CD14-positive monocyte (primary cell): Measurements from ENCODE around the gene MRPS27. TPM values are rescaled to one million over a fixed set of nuclear protein-coding genes. Genes with fewer than 3 reads are reported as not detected.

ENCODE experiments used
- DNase-seq, 3 donors: peaks; one replicate each; pipeline ENCODE4 v3.0.0-alpha.2; 2011 to 2022
- H2AFZ ChIP-seq: 2 replicates; pipeline ENCODE4 v1.6.0; 2012; ENCODE audit warnings: mild to moderate bottlenecking, low read depth, low read length, inconsistent platforms; ENCODE audit not compliant: insufficient read depth, poor library complexity, severe bottlenecking
- H3K27ac ChIP-seq, 2 donors: 1 replicate in 1 of 2; 2 replicates in 1 of 2; pipeline ENCODE4 v1.5.1; 2012 to 2013; ENCODE audit warnings: low read length in 2 of 2, control low read depth in 1 of 2, inconsistent platforms in 1 of 2, low read depth in 1 of 2, mild to moderate bottlenecking in 1 of 2
- H3K27me3 ChIP-seq, 2 donors: one replicate each; pipeline versions ENCODE4 v1.6.0 to v1.6.1; 2011 to 2013; ENCODE audit warnings: low read length in 2 of 2; ENCODE audit not compliant: control insufficient read depth in 2 of 2, insufficient read depth in 2 of 2
- H3K36me3 ChIP-seq, 2 donors: replicated peaks in 1 of 2; 1 replicate in 1 of 2; 2 replicates in 1 of 2; pipeline versions ENCODE4 v1.5.1 to v1.6.1; 2012 to 2013; ENCODE audit warnings: low read length in 2 of 2, control low read depth in 1 of 2, inconsistent platforms in 1 of 2, mild to moderate bottlenecking in 1 of 2; ENCODE audit not compliant: insufficient read depth in 2 of 2, control insufficient read depth in 1 of 2
- H3K4me1 ChIP-seq, 2 donors: 1 replicate in 1 of 2; 2 replicates in 1 of 2; pipeline versions ENCODE4 v1.5.1 to v1.6.1; 2012 to 2013; ENCODE audit warnings: low read length in 2 of 2, control low read depth in 1 of 2, inconsistent platforms in 1 of 2, mild to moderate bottlenecking in 1 of 2, moderate library complexity in 1 of 2; ENCODE audit not compliant: insufficient read depth in 2 of 2, control insufficient read depth in 1 of 2
- H3K4me2 ChIP-seq: replicated peaks from 2 replicates; pipeline ENCODE3; 2012; ENCODE audit warnings: low read length, moderate library complexity, mild to moderate bottlenecking; ENCODE audit not compliant: poor library complexity, severe bottlenecking; ENCODE audit errors: extremely low read depth
- H3K4me3 ChIP-seq, 3 experiments: fragments of 200-600 bp in 1 of 3; sonication (generic) in 1 of 3; replicated peaks in 1 of 3; 1 replicate in 2 of 3; 2 replicates in 1 of 3; pipeline ENCODE4 v1.5.1; 2011 to 2013; ENCODE audit warnings: low read length in 3 of 3, mild to moderate bottlenecking in 3 of 3, control low read depth in 2 of 3, low read depth in 2 of 3, inconsistent platforms in 1 of 3, moderate library complexity in 1 of 3
- H3K79me2 ChIP-seq: 2 replicates; pipeline ENCODE4 v1.6.0; 2012; ENCODE audit warnings: mild to moderate bottlenecking, control low read depth, inconsistent platforms, low read length, moderate library complexity; ENCODE audit not compliant: insufficient read depth
- H3K9ac ChIP-seq: 2 replicates; pipeline ENCODE4 v1.6.0; 2017; ENCODE audit warnings: low read length, mild to moderate bottlenecking; ENCODE audit not compliant: insufficient read depth, poor library complexity, severe bottlenecking
- H3K9me3 ChIP-seq, 2 donors: replicated peaks in 1 of 2; 1 replicate in 1 of 2; 2 replicates in 1 of 2; pipeline versions ENCODE4 v1.5.1 to v1.6.1; 2012 to 2013; ENCODE audit warnings: low read length in 2 of 2, control low read depth in 1 of 2; ENCODE audit not compliant: control insufficient read depth in 1 of 2, insufficient read depth in 1 of 2
- H4K20me1 ChIP-seq: 2 replicates; pipeline ENCODE4 v1.6.0; 2012; ENCODE audit warnings: mild to moderate bottlenecking, low read length, control low read depth, moderate library complexity; ENCODE audit not compliant: insufficient read depth
- H3K27ac Mint-ChIP-seq, 7 donors: one replicate each; pipeline ENCODE4 v1.8.0; 2020; ENCODE audit warnings: mild to moderate bottlenecking in 7 of 7, mixed read lengths in 7 of 7, moderate library complexity in 6 of 7, inconsistent platforms in 2 of 7
- H3K27me3 Mint-ChIP-seq, 3 donors: one replicate each; pipeline ENCODE4 v1.8.0; 2021 to 2022; ENCODE audit warnings: low read depth in 3 of 3, mild to moderate bottlenecking in 3 of 3, mixed read lengths in 3 of 3, moderate library complexity in 3 of 3, inconsistent platforms in 1 of 3
- H3K36me3 Mint-ChIP-seq, 2 donors: one replicate each; pipeline ENCODE4 v1.8.0; 2020; ENCODE audit warnings: mixed read lengths in 2 of 2, inconsistent platforms in 1 of 2, mild to moderate bottlenecking in 1 of 2
- H3K4me1 Mint-ChIP-seq: one replicate; pipeline ENCODE4 v1.8.0; 2020; ENCODE audit warnings: mild to moderate bottlenecking, mixed read lengths
- H3K4me3 Mint-ChIP-seq, 2 donors: one replicate each; pipeline ENCODE4 v1.8.0; 2020; ENCODE audit warnings: mild to moderate bottlenecking in 2 of 2, mixed read lengths in 2 of 2, moderate library complexity in 1 of 2
- H3K9me3 Mint-ChIP-seq, 7 donors: one replicate each; pipeline ENCODE4 v1.8.0; 2020 to 2022; ENCODE audit warnings: mixed read lengths in 7 of 7, mild to moderate bottlenecking in 6 of 7, moderate library complexity in 6 of 7, inconsistent platforms in 2 of 7
- WGBS: methylation state at CpG from one replicate; pipeline ENCODE4 v1.1.5; 2013; ENCODE audit warnings: missing lambda C conversion rate; ENCODE audit not compliant: insufficient coverage; 5-methylcytosine and 5-hydroxymethylcytosine counted together
- intact Hi-C, 2 donors: fragments of 100-400 bp; cut with micrococcal nuclease; formaldehyde crosslinking; loops; one replicate each; pipeline versions ENCODE4 v1.15.0 to v1.15.1; 2023
- polyA plus RNA-seq, 3 donors: library from polyadenylated mRNA; depleted of rRNA in 1 of 3; unstranded in 2 of 3; stranded (reverse) in 1 of 3; fragments of 300-500 nt in 2 of 3; fragments of >200 nt in 1 of 3; fragmentation: Illumina TruSeq in 2 of 3; gene quantifications; 1 replicate in 2 of 3; 2 replicates in 1 of 3; pipeline ENCODE4 v1.2.3, GENCODE V29; 2012 to 2021
- TF ChIP-seq, protein P1 (sequence below): fragments of 200-600 bp; IDR thresholded peaks from one replicate; pipeline ENCODE4 v1.8.0; 2022; ENCODE audit warnings: antibody characterized with exemption, mild to moderate bottlenecking

Gene MRPS27
- polyA plus RNA-seq, 3 donors: 13.3 to 19.2 (median 15.3) TPM

DNA sequence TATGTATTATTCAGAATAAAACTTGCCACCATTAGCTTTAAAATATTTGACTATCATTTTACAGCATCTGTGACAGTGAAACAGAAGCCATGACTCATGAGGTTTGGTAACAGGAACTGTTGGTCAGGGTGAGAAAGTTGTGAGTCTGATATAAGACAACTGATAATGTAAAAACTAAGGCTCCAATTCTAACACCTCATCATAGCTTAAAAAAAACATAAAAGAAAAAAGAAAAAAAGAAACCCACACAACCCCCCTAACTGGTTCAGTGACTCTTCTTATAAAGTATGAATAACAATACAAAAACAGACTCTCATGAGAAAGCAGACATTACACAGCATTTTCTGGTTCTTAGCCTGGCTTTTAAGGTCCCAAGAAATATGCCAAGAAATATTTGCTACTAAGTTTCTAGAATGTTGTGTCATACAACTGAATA is 85.8 kb downstream of the MRPS27 start:
- H3K27ac ChIP-seq: no peak overlapping the region
- H3K4me3 ChIP-seq: no peak overlapping the region
- Mint-ChIP-seq H3K4me1 (peaks cover 29% of the 10 kb centered on the region), H3K27me3 (peaks cover 0 to 2% (median 1%) of the 10 kb centered on the region in 3 donors), H3K9me3 (no peaks in the 10 kb centered on the region), H3K27ac (peak overlapping the region in 1 of 7 donors; percentile 20), H3K4me3 (no peak overlapping the region), H3K36me3 (peaks cover 45 to 58% of the 10 kb centered on the region in 2 donors)
- H3K4me1 ChIP-seq: peaks cover 14 to 25% of the 10 kb centered on the region in 2 donors
- intact Hi-C loops: no loop called here
- DNase-seq: peak; percentile 24 to 57 (median 43)
- H2AFZ ChIP-seq: no peak overlapping the region
- H3K4me2 ChIP-seq: no peak overlapping the region
- no peaks in the 10 kb centered on the region for H3K9me3 ChIP-seq
- H4K20me1 ChIP-seq: no peaks in the 10 kb centered on the region
- no peaks in the 10 kb centered on the region for H3K27me3 ChIP-seq
- H3K36me3 ChIP-seq: peaks cover 11 to 35% of the 10 kb centered on the region in 2 donors
- no peaks in the 10 kb centered on the region for H3K79me2 ChIP-seq
- no peak overlapping the region for H3K9ac ChIP-seq
- TF ChIP-seq, protein P1, sequence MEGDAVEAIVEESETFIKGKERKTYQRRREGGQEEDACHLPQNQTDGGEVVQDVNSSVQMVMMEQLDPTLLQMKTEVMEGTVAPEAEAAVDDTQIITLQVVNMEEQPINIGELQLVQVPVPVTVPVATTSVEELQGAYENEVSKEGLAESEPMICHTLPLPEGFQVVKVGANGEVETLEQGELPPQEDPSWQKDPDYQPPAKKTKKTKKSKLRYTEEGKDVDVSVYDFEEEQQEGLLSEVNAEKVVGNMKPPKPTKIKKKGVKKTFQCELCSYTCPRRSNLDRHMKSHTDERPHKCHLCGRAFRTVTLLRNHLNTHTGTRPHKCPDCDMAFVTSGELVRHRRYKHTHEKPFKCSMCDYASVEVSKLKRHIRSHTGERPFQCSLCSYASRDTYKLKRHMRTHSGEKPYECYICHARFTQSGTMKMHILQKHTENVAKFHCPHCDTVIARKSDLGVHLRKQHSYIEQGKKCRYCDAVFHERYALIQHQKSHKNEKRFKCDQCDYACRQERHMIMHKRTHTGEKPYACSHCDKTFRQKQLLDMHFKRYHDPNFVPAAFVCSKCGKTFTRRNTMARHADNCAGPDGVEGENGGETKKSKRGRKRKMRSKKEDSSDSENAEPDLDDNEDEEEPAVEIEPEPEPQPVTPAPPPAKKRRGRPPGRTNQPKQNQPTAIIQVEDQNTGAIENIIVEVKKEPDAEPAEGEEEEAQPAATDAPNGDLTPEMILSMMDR: no peak

DNA sequence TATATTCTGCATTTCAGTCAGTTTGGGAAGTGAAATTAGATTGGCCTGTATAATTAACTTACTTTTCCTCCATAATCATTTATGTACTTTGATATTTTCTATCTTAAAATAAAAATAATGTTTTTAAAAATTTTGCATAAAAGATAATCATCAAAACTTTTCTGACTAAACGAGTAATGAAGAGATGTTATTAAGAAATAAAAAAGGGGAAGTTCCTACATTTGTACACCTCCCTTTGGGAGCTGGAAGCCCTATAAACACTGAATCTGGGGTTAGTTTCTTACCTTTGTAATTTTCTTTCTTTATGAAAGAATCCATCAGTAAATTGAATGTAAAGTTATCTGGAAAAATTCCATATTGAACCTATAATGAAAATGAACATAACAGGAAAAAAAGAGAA is 86.2 kb downstream of the MRPS27 start:
- H3K27ac ChIP-seq: no peak overlapping the region
- H3K9ac ChIP-seq: no peak overlapping the region
- no peaks in the 10 kb centered on the region for H3K27me3 ChIP-seq
- Mint-ChIP-seq H3K4me3 (no peak overlapping the region), H3K36me3 (peaks cover 48 to 61% of the 10 kb centered on the region in 2 donors), H3K27me3 (peaks cover 0 to 2% (median 1%) of the 10 kb centered on the region in 3 donors), H3K4me1 (peaks cover 29% of the 10 kb centered on the region), H3K9me3 (no peaks in the 10 kb centered on the region), H3K27ac (peak overlapping the region in 2 of 7 donors; percentile 20 to 28)
- no peak overlapping the region for H2AFZ ChIP-seq
- peak in 1 of 3 donors; percentile 13 for DNase-seq
- no CpG with 5 or more reads among the region's 1 CpG for WGBS
- intact Hi-C loops: no loop called here
- H3K4me3 ChIP-seq: no peak overlapping the region
- H3K36me3 ChIP-seq: peaks cover 11 to 39% of the 10 kb centered on the region in 2 donors
- H3K79me2 ChIP-seq: no peaks in the 10 kb centered on the region
- TF ChIP-seq, protein P1: no peak
- H3K9me3 ChIP-seq: no peaks in the 10 kb centered on the region
- no peaks in the 10 kb centered on the region for H4K20me1 ChIP-seq
- H3K4me1 ChIP-seq: peaks cover 14 to 25% of the 10 kb centered on the region in 2 donors
- H3K4me2 ChIP-seq: no peak overlapping the region
